Endothelial cell of umbilical vein (primary cell): ENCODE measurements around the gene ETNK1. TPM values are rescaled to one million over a fixed set of nuclear protein-coding genes. Genes with fewer than 3 reads are reported as not detected.

ENCODE experiments used
- BruUV-seq: library from RNA; stranded (reverse); fragments of 400-500 nt; replicated peaks from 2 replicates; lab custom pipeline; 2021; lab: Mats Ljungman, UMichigan
- CTCF ChIA-PET: fragments of 300-600, 350-600 bp; sonication (Branson Sonifier 250); formaldehyde crosslinking; loops from one replicate; lab custom pipeline; 2021; ENCODE audit warnings: antibody characterized with exemption, inconsistent platforms; lab: Charles Lee
- POLR2A ChIA-PET: fragments of 300-600, 350-600 bp; sonication (Branson Sonifier 250); formaldehyde crosslinking; loops from one replicate; lab custom pipeline; 2021; ENCODE audit warnings: antibody characterized with exemption, inconsistent platforms; lab: Charles Lee
- DNase-seq: peaks from one replicate; pipeline ENCODE4 v3.0.0-alpha.2; 2011; ENCODE audit warnings: low read depth, low spot score
- FAIRE-seq: peaks from 2 replicates; lab custom pipeline; 2011; peaks lifted over from hg19 to GRCh38; lab: Jason Lieb, UNC
- H2AFZ ChIP-seq: 2 replicates; pipeline ENCODE4 v1.6.0; 2012; ENCODE audit warnings: low read depth, low read length, control low read depth, inconsistent platforms
- H3K27ac ChIP-seq: 2 replicates; pipeline ENCODE4 v1.5.1; 2011; ENCODE audit warnings: low read depth, mild to moderate bottlenecking, control low read depth, low read length, moderate library complexity; ENCODE audit not compliant: insufficient read depth
- H3K27me3 ChIP-seq, 2 experiments: 2 replicates each; pipeline versions ENCODE4 v1.6.0 to v1.6.1; 2011; ENCODE audit warnings: low read length in 2 of 2, mixed read lengths in 1 of 2; ENCODE audit not compliant: control insufficient read depth in 2 of 2, insufficient read depth in 2 of 2
- H3K36me3 ChIP-seq, 2 experiments: 2 replicates in 1 of 2; 3 replicates in 1 of 2; pipeline ENCODE4 v1.5.1; 2011; ENCODE audit warnings: low read length in 2 of 2, mild to moderate bottlenecking in 1 of 2, moderate library complexity in 1 of 2; ENCODE audit not compliant: control insufficient read depth in 2 of 2, insufficient read depth in 2 of 2; ENCODE audit errors: extremely low read depth in 1 of 2
- H3K4me1 ChIP-seq: 3 replicates; pipeline ENCODE4 v1.5.1; 2011; ENCODE audit warnings: mild to moderate bottlenecking, low read length; ENCODE audit not compliant: control insufficient read depth, insufficient read depth; ENCODE audit errors: extremely low read depth
- H3K4me2 ChIP-seq: 2 replicates; pipeline ENCODE4 v1.6.1; 2011; ENCODE audit warnings: low read length, control low read depth, mixed read lengths; ENCODE audit not compliant: insufficient read depth
- H3K4me3 ChIP-seq, 3 experiments: fragments of 200-600 bp in 1 of 3; sonication (generic), shearing (Covaris generic) in 1 of 3; replicated peaks in 1 of 3; 2 replicates each; pipeline ENCODE4 v1.5.1; 2011 to 2016; ENCODE audit warnings: control low read depth in 3 of 3, low read length in 3 of 3, mild to moderate bottlenecking in 2 of 3, inconsistent platforms in 1 of 3, low read depth in 1 of 3, moderate library complexity in 1 of 3; ENCODE audit not compliant: insufficient read depth in 1 of 3
- H3K79me2 ChIP-seq: 2 replicates; pipeline ENCODE4 v1.6.0; 2012; ENCODE audit warnings: low read length, inconsistent platforms; ENCODE audit not compliant: control insufficient read depth, insufficient read depth
- H3K9ac ChIP-seq: replicated peaks from 2 replicates; pipeline ENCODE3; 2011; ENCODE audit warnings: low read length, control low read depth; ENCODE audit not compliant: insufficient read depth; ENCODE audit errors: extremely low read depth
- H3K9me1 ChIP-seq: replicated peaks from 3 replicates; pipeline ENCODE4 v1.6.0; 2011; ENCODE audit warnings: mild to moderate bottlenecking, low read length; ENCODE audit not compliant: control insufficient read depth, insufficient read depth; ENCODE audit errors: extremely low read depth
- H3K9me3 ChIP-seq: replicated peaks from 2 replicates; pipeline ENCODE4 v1.5.1; 2012; ENCODE audit warnings: low read length, inconsistent platforms; ENCODE audit not compliant: control insufficient read depth, insufficient read depth
- H4K20me1 ChIP-seq: replicated peaks from 2 replicates; pipeline ENCODE3; 2011; ENCODE audit warnings: mild to moderate bottlenecking, low read length; ENCODE audit not compliant: control insufficient read depth, insufficient read depth; ENCODE audit errors: extremely low read depth
- EZH2 ChIP-seq: IDR thresholded peaks from 2 replicates; pipeline ENCODE4 v1.6.1; 2012; ENCODE audit warnings: borderline replicate concordance, low read depth, mild to moderate bottlenecking, moderate library complexity, low read length, inconsistent platforms; ENCODE audit not compliant: severe bottlenecking
- FOS ChIP-seq: IDR thresholded peaks from 2 replicates; pipeline ENCODE4 v1.6.1; 2011; ENCODE audit warnings: mild to moderate bottlenecking, low read length, moderate library complexity, borderline replicate concordance; ENCODE audit not compliant: insufficient read depth
- GATA2 ChIP-seq: IDR thresholded peaks from 2 replicates; pipeline ENCODE4 v1.7.0; 2011; ENCODE audit warnings: low read depth, mild to moderate bottlenecking, moderate library complexity, mixed read lengths, low read length; ENCODE audit not compliant: insufficient read length, insufficient read depth
- JUN ChIP-seq: IDR thresholded peaks from 2 replicates; pipeline ENCODE4 v1.6.1; 2011; ENCODE audit warnings: borderline replicate concordance, low read depth; ENCODE audit not compliant: insufficient read length, insufficient read depth
- MYC ChIP-seq: IDR thresholded peaks from one replicate; pipeline ENCODE4 v1.6.1; 2011; ENCODE audit warnings: mild to moderate bottlenecking, low read depth, low read length
- POLR2A ChIP-seq: IDR thresholded peaks from 2 replicates; pipeline ENCODE4 v1.6.1; 2012; ENCODE audit warnings: low read depth, mild to moderate bottlenecking, control low read depth, low read length
- POLR2AphosphoS5 ChIP-seq: IDR thresholded peaks from 2 replicates; pipeline ENCODE4 v1.6.1; 2012; ENCODE audit warnings: low read depth, mild to moderate bottlenecking, control low read depth, low read length, moderate library complexity; ENCODE audit not compliant: insufficient read depth
- dilution Hi-C: fragments of 300-500 bp; cut with MboI; formaldehyde crosslinking; loops from one replicate; pipeline ENCODE4 v1.15.0; 2019; ENCODE audit warnings: low sequenced_read_pairs; ENCODE audit not compliant: extremely low pct_ligation_motif_present
- intact Hi-C: fragments of 100-400 bp; cut with micrococcal nuclease; formaldehyde crosslinking; loops from one replicate; pipeline ENCODE4 v1.10.0; 2022
- polyA plus RNA-seq, 4 experiments: library from polyadenylated mRNA; depleted of rRNA in 3 of 4; stranded (reverse) in 3 of 4; unstranded in 1 of 4; fragments of >200 nt; gene quantifications; 2 replicates each; pipeline versions ENCODE4 v1.2.1 to v1.2.3, GENCODE V29; 2011 to 2012; ENCODE audit warnings: missing spikeins in 1 of 4
- total RNA-seq: library from RNA; stranded (reverse); gene quantifications from 2 replicates; pipeline ENCODE4 v1.2.3, GENCODE V29; 2021
- TF ChIP-seq, protein P1 (sequence below), 2 donors: IDR thresholded peaks; 1 replicate in 1 of 2; 2 replicates in 1 of 2; pipeline ENCODE4 v1.5.1; 2011; ENCODE audit warnings: low read length in 2 of 2, mild to moderate bottlenecking in 2 of 2, moderate library complexity in 2 of 2, control low read depth in 1 of 2, inconsistent platforms in 1 of 2, low read depth in 1 of 2; ENCODE audit not compliant: insufficient read depth in 1 of 2; ENCODE audit errors: extremely low read depth in 1 of 2
- TF ChIP-seq, protein P2 (sequence below): IDR thresholded peaks from 2 replicates; pipeline ENCODE4 v1.6.1; 2011; ENCODE audit not compliant: insufficient read depth, insufficient read length

ETNK1 gene
- total and polyA plus RNA-seq, 2 donors (not counting 3 experiments of a cell fraction or from before 2014, with no cell fraction given): 11.4 to 68.4 TPM

GRCh38 chr12:22615963-22616501, 8.9 kb upstream of the ETNK1 start:
- H3K4me3 ChIP-seq: no peak overlapping the region
- no peaks in the 10 kb centered on the region for H3K36me3 ChIP-seq
- dilution Hi-C loops (no loop called here), intact Hi-C loops (no loop called here)
- no peaks in the 10 kb centered on the region for H3K79me2 ChIP-seq
- FAIRE-seq (no peak), DNase-seq (no peak)
- ChIA-PET POLR2A (no interaction called here), CTCF (no interaction called here)
- H3K9ac ChIP-seq: no peak overlapping the region
- no peaks in the 10 kb centered on the region for H4K20me1 ChIP-seq
- H2AFZ ChIP-seq: no peak overlapping the region
- no peak overlapping the region for H3K27ac ChIP-seq
- H3K9me1 ChIP-seq: no peaks in the 10 kb centered on the region
- no peaks in the 10 kb centered on the region for H3K9me3 ChIP-seq
- no TSS peak for BruUV-seq
- H3K4me1 ChIP-seq: no peaks in the 10 kb centered on the region
- no peak overlapping the region for H3K4me2 ChIP-seq
- peaks cover 9 to 11% of the 10 kb centered on the region in 2 experiments for H3K27me3 ChIP-seq
- no peak for TF ChIP-seq EZH2
- TF ChIP-seq FOS: no peak
- no peak for TF ChIP-seq POLR2A
- no peak for TF ChIP-seq MYC
- TF ChIP-seq, protein P1, sequence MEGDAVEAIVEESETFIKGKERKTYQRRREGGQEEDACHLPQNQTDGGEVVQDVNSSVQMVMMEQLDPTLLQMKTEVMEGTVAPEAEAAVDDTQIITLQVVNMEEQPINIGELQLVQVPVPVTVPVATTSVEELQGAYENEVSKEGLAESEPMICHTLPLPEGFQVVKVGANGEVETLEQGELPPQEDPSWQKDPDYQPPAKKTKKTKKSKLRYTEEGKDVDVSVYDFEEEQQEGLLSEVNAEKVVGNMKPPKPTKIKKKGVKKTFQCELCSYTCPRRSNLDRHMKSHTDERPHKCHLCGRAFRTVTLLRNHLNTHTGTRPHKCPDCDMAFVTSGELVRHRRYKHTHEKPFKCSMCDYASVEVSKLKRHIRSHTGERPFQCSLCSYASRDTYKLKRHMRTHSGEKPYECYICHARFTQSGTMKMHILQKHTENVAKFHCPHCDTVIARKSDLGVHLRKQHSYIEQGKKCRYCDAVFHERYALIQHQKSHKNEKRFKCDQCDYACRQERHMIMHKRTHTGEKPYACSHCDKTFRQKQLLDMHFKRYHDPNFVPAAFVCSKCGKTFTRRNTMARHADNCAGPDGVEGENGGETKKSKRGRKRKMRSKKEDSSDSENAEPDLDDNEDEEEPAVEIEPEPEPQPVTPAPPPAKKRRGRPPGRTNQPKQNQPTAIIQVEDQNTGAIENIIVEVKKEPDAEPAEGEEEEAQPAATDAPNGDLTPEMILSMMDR (IDR thresholded peaks at IDR 0.05; ENCODE audit: extremely low read depth in 1 of 2, insufficient read depth in 1 of 2, low read depth in 1 of 2, low read length in 2 of 2): no peak
- TF ChIP-seq POLR2AphosphoS5: no peak
- TF ChIP-seq, protein P2, sequence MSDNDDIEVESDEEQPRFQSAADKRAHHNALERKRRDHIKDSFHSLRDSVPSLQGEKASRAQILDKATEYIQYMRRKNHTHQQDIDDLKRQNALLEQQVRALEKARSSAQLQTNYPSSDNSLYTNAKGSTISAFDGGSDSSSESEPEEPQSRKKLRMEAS: no peak
- no peak for TF ChIP-seq GATA2
- TF ChIP-seq JUN: no peak
